ENCODE measurements around the gene RPS23.

GRCh38 chr5:82327941-82328340 is 49.8 kb upstream of the RPS23 start:
- TF ChIP-seq CTCF (IDR thresholded peaks at IDR 0.05) (no peak), EZH2 (IDR thresholded peaks at IDR 0.05) (no peak)

Data from neural progenitor cell (in vitro differentiated cells).